ENCODE measurements around the gene RAB3C. TPM values are rescaled to one million over a fixed set of nuclear protein-coding genes. Genes with fewer than 3 reads are reported as not detected.

Gene RAB3C
- total RNA-seq, 1 donor from 2014 or later, result not detected

DNA sequence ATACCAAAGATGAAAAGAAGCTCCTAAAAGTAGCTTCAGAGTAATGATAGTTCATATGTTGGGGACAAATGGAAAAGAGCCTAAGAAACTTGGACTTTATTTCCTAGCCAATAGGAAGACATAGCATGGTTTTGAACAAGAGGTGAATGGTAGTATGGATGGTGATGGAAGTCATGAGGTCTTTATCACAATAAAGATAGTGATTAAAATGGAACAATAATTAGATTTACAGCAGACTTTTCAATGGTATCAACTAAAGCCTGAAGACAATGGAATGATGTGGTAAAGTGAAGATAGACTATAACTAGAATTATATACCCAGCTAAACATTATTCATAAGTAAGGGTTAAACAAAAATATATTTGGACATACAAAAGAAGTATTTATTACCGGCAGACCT, 131.2 kb downstream of the RAB3C start:
- no peak overlapping the region for H3K4me3 ChIP-seq (ENCODE audit: low read depth, low read length)
- TF ChIP-seq, protein P1, sequence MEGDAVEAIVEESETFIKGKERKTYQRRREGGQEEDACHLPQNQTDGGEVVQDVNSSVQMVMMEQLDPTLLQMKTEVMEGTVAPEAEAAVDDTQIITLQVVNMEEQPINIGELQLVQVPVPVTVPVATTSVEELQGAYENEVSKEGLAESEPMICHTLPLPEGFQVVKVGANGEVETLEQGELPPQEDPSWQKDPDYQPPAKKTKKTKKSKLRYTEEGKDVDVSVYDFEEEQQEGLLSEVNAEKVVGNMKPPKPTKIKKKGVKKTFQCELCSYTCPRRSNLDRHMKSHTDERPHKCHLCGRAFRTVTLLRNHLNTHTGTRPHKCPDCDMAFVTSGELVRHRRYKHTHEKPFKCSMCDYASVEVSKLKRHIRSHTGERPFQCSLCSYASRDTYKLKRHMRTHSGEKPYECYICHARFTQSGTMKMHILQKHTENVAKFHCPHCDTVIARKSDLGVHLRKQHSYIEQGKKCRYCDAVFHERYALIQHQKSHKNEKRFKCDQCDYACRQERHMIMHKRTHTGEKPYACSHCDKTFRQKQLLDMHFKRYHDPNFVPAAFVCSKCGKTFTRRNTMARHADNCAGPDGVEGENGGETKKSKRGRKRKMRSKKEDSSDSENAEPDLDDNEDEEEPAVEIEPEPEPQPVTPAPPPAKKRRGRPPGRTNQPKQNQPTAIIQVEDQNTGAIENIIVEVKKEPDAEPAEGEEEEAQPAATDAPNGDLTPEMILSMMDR (conservative IDR thresholded peaks at IDR 0.05; ENCODE audit: low read depth, low read length), result no peak
- no peak for DNase-seq (ENCODE audit: low read depth)

DNA sequence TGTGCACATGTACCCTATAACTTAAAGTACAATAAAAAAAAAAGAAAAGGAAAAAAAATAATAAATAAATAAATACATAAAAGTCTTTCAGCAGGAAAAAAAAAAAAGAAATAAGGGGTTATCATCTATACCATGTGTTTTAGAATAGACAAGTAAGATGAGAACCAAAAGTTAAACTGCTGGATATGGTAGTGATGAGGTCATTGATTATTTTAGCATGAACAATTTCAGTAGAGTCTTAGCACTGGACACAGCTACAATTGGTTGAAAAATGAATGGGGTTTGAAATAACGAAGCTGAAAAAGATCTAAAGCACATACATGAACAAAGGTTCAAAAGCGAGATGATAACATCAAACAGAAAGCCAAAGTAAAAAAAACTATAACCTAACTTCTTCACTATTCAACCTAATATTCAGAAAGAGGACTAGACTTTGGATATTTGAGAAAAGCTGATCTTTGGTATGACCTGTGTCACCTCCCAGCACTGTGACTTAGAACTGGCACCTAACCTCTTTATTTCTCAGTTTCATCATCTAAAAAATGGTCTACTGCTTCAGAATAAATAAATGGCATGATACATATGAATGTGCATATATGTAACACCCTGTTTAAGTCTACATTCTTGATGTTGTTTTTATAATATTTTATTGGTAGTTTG, 133.3 kb downstream of the RAB3C start:
- no peak overlapping the region for H3K4me3 ChIP-seq (ENCODE audit: low read depth, low read length)
- TF ChIP-seq, protein P1 (conservative IDR thresholded peaks at IDR 0.05; ENCODE audit: low read depth, low read length), result no peak
- DNase-seq (ENCODE audit: low read depth), result no peak

DNA sequence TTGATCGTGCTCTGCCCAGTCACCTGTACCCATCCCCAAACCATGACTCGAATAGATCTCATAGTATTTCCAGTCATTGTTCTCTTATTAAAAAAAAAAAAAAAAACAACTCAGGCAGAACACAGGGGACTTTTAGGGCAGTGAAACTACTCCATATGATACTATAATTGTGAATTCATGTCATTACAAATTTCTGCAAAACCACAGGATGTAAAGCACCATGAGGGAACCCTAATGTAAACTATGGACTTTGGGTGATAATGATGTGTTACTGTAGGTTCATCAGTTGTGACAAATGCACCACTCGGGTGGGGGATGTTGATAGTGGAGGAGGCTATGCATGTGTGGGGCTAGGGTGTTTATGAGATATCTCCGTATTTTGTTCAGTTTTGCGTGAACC, 133.8 kb downstream of the RAB3C start:
- TF ChIP-seq, protein P1 (conservative IDR thresholded peaks at IDR 0.05; ENCODE audit: low read depth, low read length), result no peak
- DNase-seq (ENCODE audit: low read depth), result no peak
- no peak overlapping the region for H3K4me3 ChIP-seq (ENCODE audit: low read depth, low read length)

DNA sequence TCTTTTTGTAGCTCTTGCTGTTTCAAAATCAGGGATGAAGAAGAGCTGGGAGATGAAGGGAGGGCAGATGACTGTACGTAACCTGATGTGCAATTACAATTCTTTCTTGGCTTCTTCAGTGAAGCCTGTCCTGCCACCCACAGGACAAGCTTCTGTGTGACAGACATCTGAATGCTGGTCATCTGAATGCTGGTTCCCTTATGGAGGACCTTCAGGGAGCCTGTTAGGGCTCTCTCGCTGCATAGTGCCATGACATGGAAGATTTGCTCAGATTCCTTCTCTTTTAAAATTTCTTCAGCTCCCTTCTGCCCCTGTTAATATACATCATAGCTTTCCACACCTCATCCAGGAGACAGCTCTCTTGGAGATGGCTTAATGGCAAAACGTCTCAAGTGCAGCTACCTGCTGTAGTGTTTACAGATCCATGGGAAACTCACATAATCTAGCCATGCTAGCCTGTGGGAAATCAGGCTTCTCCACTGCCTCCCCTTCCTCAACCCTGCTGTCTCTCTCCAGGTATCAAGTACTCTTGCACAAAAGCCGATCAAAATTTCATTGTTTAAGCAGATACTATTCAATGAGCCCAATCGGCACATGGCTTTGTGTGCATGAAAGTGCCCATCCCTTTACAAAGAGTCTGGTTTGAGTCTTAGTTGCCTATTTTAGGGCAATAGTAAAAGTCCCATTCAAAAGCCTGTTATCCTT, 134.6 kb downstream of the RAB3C start:
- H3K4me3 ChIP-seq (ENCODE audit: low read depth, low read length), result no peak overlapping the region
- DNase-seq (ENCODE audit: low read depth), result no peak

DNA sequence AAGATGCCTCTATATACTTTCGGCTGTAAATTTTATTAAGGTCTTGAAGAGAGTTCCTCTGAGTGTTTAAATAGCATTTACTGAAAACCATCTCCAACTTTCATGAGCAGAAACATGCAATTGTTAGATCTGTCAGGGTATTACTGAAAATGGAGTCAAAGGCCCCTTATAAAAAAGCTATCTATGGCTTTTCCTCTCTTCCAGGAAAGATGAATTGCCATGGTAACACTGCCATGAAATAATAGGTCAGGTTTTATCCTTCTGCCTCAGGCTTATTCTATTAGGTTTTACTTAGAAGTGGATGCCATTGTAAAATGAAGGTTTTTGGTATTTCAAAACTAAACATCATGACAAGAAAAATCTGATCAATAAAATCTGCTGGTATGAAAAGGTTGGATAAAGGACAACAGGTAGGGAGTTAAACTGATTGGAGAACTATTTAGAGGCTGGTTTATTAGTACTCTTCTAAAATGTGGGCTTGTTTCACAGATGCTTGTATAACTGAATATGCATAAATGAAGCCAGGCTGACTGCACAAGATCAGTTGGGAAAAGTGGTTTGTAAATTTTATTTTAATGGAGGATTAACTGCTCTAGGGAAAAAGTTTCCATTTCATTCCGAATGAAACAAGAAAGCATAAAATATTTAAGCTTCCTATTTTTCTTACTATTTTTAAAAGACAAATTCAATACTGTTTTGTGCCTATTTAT, 135.5 kb downstream of the RAB3C start:
- no peak overlapping the region for H3K4me3 ChIP-seq (ENCODE audit: low read depth, low read length)
- DNase-seq (ENCODE audit: low read depth), result no peak
- TF ChIP-seq, protein P1 (conservative IDR thresholded peaks at IDR 0.05; ENCODE audit: low read depth, low read length), result no peak

More for the DNA sequence above, 134.6 kb downstream of the RAB3C start:
- TF ChIP-seq, protein P1 (conservative IDR thresholded peaks at IDR 0.05; ENCODE audit: low read depth, low read length), result no peak

DNA sequence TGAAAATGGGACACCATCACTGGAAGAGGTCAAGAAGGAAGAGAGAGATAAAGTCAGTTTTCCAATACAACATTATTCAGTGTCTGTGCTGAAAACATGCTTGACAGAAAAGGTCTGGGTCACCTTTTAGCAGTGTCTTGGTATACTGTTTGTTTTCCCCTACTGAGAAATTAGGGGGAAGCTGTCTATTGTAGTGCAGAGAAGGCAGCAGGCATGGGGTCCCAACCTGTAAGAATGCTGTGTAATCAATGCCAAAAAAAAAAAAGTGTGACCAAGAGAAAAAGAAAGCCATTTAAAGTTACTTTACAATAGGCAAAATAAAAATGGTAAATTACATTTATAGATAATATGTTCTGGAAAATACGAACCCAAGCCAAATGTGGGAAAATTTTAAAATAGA, 139.3 kb downstream of the RAB3C start:
- no peak overlapping the region for H3K4me3 ChIP-seq (ENCODE audit: low read depth, low read length)
- no peak for DNase-seq (ENCODE audit: low read depth)
- TF ChIP-seq, protein P1 (conservative IDR thresholded peaks at IDR 0.05; ENCODE audit: low read depth, low read length), result no peak
